ENCODE results near the gene DRC1.
A peak's percentile ranks its signal among the peaks of the same experiment; 100 is the strongest.
"Not testable (repeated sequence)": the region's sequence is repeated elsewhere in the genome, so short reads cannot be mapped to it uniquely, and the experiment has no call there.

The DRC1 gene

DNA sequence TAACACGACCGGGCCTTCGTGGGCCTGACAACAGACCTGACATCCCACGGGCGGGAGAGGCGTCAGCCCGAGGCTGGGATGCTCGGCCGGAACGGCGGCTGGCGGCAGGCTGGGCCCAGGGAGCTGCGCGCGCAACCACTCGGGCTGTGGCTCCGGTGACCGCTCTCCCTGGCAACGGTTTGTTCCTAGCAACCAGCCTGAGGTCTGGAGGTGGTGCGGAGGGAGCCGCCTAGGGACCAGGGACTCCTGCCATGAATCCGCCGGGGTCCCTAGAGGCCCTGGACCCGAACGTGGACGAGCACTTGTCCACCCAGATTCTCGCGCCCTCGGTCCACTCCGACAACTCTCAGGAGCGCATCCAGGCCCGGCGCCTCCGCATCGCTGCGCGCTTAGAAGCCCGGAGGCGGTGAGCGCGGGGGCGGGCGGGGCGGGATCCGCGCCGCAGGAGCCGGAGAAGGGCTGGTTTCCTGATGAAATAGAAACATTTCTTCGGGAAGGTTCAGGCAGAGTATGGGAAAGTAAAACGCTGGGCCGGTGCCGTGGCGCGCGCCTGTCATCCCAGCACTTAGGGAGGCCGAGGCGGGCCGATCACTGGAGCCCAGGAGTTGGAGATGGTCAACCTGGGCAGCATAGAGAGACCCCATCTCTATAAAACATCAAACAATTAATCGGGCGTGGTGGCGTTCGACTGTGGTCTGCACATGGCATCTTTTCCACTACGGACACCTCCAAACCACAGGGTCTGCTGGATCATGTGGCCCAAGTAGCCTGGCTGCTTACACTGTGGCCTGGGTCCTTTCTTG lies at the start of gene DRC1:
Gene DRC1, plus strand, starts transcription at position 182 of the 803 bp plus-strand sequence. Its CDS starts 70 bp downstream, at position 252.
- peak; percentile 95 for DNase-seq (ENCODE audit: low spot score)

DNA sequence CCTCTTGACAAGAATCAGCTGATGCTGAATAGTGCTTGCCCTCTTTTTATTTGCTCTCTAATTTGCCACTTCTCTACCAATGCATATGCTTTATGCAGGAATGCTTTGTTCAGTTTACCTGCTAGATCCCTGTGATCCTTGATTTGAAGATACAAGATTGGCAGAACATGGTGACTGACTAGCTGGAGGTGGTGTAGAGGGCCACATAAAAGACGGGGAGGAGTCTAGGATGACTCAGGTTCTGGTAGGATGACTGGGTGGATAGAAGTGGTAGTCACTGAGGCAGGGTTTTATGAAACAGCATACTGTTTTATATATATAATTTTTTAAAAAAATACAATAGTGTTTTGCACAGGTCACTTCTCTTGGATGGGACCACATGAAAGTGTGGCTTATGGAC lies 48.8 kb upstream of the DRC1 start:
- DNase-seq (ENCODE audit: low spot score): no peak

DNA sequence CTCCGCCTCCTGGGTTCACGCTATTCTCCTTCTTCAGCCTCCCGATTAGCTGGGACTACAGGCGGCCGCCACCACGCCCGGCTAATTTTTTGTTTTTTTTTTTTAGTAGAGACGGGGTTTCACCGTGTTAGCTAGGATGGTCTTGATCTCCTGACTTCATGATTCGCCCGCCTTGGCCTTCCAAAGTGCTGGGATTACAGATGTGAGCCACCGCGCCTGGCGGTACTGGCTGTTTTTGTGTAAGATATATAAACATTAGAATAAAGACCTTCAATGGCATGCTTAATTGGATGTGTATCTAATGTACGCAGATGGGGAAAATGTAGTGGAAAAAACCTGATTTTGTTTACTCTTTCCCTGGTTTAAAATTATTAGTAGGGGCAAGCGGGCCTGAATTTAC lies 47.3 kb upstream of the DRC1 start:
- not testable (repeated sequence) for DNase-seq (ENCODE audit: low spot score)

DNA sequence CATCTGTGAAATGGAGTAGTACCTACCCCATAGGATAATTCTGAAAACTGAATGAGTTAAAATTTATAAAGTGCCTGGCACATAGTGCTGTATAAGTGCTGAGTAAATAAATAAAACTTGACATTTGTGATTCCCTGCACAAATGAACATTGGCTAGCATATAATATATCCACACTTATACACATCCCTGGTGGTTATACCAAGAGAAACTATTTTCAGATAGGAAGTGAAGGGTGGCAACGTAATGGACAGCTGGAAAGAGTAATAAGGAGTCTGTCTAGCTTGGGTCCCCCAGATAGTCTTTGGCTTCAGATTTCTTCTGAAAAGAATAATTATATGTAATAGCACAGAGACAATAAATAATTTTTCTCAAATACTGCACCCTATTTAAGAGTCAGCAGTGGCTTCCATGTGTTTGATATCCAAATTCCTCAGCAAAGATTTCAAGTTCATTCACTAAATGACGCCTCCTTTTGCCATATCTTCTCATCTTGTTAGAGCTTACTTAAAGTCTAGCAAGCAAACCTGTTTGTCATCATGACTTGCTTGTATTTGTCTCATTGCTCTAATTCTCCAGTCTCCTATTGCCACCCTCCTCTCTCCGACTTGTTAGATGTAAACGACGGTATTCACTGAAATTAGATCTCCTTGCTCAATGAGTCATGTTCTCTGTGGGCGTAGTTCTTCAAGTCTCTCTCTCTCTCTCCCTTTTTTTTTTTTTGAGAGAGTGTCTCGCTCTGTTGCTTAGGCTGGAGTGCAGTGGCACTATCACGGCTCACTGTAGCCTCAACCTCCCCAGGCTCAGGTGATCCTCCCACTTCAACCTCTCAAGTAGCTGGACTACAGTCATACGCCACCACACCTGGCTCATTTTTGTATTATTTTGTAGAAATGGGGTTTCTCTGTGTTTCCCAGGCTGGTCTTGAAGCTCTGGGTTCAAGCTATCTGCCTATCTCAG lies 46.4 kb upstream of the DRC1 start:
- DNase-seq (ENCODE audit: low spot score): no peak

DNA sequence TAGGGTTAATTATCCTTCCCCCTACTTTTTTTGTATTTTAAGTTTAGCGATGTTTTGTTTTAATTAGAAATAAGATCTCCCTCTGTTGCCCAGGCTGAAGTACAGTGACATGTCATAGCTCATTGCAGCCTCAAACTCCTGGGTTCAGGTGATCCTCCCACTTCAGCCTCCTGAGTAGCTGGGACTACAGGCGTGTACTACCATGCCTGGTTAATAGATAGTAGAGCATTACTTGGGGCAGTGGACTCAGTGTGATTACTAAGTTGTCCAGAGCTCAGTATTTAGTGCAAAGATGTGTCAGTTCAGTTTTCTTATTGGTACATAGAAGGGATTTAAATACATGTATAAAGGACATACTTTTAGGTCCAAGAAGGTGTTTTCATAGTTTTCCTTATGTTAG lies 45.6 kb upstream of the DRC1 start:
- DNase-seq (ENCODE audit: low spot score): no peak

DNA sequence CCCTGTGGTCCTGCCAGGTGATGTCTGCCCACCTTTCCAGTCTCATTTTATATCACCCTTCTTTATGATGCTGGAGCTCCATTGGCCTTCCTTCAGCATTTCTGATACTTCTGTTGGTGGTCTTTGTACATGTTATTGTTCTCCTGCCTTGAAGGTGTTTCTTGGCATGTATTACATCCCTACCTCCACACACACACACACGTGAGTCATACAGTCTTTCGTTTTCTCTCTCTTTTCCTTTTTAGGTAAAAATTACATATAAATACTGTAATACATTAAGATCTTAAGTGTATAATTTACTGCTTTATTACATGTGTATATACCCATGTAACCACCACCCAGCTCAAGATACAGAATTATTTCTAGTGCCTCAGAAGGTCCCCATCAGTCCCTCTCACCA lies 44.9 kb upstream of the DRC1 start:
- no peak for DNase-seq (ENCODE audit: low spot score)

DNA sequence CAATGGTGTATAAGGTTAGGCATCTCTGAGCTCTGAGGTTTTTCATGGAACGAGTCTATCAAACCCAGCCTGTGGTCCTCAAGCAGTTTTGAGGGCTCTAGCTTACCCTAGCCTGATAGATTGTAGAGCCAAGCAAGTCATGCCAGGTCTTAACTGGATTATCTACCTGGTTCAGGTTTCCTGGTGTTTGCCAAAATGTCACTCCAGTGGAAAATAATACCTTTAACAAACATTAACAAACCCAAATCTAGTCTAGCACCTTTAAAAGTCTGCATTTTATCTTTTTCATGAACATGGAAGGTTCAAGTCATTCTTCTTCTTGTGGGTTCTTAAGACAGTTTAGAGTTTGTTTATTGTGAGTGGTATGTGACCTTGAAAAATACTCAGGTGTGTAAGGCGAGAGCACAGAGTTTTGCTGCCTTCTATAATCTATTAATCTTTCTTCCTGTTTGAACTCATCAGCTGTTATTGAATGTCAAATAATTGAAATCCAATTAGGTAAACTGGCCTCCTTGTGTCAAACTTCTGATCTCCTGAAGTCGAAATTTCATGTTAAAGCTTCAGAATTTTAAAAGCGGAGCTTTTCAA lies 41.7 kb upstream of the DRC1 start:
- DNase-seq (ENCODE audit: low spot score): no peak

DNA sequence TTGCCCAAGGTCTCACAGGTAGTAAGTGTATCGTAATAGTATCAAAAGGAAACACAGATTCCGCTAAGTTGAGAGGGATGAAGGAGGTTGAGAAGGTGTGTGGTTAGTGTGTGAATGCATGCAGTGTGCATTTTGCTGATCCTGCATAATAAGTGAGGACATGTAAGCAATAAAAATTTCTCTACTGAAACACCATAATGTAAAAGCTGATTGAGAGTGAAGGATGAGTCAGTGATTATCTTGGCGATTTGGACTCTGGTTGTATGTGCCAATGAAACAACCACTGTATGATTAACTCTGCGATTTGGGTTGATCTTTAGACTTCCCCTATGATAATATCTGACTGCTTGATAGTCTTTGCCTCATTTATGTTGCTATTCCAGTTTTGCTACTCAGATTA lies 38.4 kb upstream of the DRC1 start:
- DNase-seq (ENCODE audit: low spot score): no peak

DNA sequence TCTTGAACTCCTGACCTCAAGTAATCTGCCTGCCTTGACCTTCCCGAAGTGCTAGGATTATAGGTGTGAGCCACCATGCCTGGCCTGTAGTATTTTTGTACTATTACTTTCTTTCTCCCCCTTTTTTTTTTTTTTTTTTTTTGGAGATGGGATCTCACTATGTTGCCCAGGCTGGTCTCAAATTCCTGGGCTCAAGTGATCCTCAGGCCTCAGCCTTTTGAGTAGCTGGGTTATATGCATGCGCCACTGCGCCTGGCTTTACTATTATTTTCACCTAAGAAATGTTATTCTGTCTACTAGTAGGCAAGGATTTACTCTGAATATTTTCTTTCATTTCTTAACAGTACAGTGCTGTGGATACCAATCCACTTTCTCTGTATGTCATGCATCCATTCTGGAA lies 37.8 kb upstream of the DRC1 start:
- DNase-seq (ENCODE audit: low spot score): no peak

DNA sequence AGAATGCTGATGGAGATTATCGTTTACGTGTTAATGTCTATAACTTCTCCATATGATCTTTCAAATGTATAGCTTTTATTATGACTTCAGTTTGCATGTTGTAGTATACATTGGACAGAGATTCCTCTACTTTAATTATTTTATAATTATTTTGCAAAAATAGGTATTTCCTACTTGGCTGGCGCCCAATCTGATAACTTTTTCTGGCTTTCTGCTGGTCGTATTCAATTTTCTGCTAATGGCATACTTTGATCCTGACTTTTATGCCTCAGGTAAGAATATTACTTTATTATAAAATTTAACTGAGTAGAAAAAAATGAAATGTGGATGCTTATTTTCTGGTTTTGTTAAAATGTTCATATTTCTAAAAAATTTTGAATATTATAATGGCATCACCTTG lies 37.1 kb upstream of the DRC1 start:
- no peak for DNase-seq (ENCODE audit: low spot score)

DNA sequence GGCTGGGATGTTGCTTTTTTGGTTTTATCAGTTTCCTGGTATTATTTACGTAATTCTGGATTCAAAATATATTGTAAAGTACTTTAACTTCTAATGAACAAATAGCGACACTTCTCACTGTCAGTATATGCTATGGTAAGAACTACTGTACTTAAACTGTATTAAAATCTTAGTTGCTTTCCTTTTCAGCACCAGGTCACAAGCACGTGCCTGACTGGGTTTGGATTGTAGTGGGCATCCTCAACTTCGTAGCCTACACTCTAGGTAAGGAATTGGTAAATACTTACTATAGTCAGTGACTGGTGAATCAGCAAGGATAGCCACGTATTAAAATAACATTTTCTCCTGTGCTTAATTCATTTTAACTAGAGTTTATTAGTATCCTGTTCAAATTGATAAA lies 34.8 kb upstream of the DRC1 start:
- DNase-seq (ENCODE audit: low spot score): no peak

DNA sequence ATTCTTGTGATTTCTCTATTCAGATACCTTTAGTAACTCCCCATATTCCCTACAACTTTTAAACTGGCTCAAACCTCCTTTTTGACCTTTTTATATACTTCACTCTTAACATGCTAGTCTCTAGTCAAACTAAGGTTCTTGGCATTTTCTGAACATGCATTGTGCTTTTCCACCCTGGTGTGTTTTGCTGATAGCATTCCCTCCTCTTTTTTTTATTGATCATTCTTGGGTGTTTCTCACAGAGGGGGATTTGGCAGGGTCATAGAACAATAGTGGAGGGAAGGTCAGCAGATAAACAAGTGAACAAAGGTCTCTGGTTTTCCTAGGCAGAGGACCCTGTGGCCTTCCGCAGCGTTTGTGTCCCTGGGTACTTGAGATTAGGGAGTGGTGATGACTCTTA lies 32.1 kb upstream of the DRC1 start:
- not testable (repeated sequence) for DNase-seq (ENCODE audit: low spot score)

DNA sequence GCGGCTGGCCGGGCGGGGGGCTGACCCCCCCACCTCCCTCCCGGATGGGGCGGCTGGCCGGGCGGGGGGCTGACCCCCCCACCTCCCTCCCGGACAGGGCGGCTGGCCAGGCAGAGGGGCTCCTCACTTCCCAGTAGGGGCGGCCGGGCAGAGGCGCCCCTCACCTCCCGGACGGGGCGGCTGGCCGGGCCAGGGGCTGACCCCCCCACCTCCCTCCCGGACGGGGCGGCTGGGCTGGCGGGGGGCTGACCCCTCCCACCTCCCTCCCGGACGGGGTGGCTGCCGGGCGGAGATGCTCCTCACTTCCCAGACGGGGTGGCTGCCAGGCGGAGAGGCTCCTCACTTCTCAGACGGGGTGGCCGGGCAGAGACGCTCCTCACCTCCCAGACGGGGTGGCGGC lies 30.8 kb upstream of the DRC1 start:
- not testable (repeated sequence) for DNase-seq (ENCODE audit: low spot score)

DNA sequence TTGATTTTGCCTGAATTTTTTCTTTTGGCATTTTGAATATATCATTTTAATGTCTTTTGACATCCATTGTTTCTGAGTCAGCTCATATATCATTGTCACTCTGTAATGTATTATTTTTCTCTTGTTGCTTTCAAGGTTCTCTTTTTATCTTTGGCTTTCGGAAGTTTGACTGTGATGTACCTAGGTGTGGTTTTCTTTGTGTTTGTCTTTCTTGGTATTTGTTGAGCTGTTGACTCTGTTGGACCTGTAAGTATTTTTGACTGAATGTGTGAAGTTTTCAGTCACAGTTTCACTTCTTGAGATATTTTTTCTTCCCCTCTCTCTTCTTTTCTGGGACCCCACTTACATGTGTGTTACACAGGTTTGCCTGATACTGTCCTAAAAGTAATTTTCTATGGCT lies 24.9 kb upstream of the DRC1 start:
- DNase-seq (ENCODE audit: low spot score): no peak

DNA sequence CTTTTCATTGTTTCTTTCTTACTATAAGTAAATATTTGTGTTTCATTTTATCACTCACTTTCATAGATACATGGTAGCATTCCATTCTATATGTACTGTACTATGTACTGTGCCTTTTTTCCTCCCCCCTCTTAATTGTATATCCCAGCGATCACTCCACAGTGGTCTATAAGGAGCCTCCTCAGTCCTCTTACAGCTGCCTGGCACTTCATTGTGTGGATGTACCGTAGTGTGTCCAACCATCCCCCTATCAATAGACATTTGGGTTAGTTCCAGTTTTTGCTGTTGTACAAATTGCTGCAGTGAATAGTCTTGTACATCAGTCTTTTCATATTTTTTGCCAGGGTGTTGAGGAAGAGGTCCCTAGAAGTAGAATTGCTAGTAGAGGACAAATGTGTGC lies 21.4 kb upstream of the DRC1 start:
- DNase-seq (ENCODE audit: low spot score): no peak

DNA sequence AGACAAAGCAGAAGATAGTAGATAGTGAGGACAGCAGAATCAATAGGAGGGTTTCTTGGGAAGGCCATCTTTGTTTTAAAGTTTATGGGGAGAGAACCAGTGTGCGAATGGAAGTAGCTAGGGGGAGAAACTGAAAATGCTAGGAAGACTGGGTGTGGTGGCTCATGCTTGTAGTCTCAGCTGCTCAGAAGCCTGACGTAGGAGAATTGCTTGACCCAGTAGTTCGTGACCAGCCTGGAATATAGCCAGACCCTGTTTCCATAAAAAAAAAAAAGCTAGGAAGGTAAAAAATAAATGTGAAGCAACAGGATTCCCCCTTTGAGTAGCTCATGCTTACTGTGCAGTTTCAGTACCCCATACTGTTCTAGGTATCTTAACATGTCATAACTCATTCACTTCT lies 19.2 kb upstream of the DRC1 start:
- no peak for DNase-seq (ENCODE audit: low spot score)

DNA sequence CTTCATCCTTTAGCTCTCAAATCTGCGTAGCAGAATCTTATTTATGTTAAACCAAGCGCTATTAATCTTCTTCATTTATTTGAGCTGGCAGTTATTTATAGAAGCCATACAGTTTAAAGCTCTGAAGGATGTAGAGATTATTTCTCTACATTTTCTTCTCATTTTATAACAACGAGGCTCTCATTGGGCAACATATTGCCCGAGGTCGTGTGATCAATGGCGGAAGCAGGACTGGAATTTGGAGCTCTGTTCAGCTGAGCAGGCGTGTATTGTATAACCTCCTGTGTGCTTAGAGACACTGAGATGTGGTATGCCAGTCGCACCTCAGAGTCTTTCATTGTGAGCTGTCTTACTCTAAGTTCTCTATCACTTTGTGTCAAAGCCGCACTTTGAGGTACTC lies 17.5 kb upstream of the DRC1 start:
- DNase-seq (ENCODE audit: low spot score): no peak

DNA sequence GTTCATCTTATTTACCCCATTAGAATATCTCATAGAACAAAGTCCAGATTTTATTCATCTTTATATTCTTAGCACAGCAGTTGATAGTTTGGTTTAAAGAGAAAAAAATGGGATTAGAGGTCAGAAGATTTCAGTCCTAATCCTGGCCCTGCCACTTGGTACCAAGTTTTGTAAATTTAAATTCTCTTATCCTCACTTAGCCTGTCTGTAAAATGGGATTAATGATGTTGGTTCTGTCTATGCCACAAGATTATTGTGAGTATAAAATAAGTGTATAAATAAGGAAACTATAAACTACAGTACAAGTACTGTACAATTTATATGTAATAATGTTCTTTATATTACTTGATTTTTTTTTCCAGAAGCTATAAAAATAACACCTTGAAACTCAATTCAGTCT lies 17.1 kb upstream of the DRC1 start:
- no peak for DNase-seq (ENCODE audit: low spot score)

DNA sequence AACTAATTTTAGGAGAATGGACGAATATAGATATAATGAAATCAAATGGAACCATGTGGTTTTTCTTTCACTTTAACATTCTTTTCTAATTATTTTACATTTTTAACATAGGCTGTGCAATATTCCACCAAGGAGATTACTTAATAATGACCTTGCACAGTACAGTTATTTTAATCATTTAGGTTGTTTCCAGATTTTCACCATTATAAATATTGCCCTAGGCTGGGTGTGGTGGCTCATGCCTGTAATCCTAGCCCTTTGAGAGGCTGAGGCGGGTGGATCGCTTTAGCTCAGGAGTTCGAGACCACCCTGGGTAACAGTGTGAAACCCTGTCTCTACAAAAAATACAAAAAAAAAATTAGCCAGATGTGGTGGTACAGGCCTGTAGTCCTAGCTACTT lies 14.5 kb upstream of the DRC1 start:
- no peak for DNase-seq (ENCODE audit: low spot score)

DNA sequence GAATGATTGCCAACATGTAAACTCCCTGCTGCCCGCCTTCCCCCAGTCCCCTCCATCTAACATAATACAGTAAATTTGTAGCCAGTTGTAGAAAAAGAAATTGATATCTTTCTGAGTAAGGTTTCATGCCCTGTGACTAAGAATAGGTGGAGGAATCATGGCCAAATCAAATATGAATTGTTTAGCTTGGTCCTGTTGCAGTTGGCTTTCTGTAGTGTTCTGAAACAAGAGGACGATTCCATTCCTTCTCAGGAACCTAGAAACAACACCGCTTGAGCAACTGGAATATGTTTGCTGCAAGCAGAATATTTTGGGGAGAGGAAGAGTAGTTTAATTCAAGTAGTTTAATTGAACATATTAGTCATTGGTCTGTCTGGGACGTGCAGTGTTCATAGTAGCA lies 7.0 kb upstream of the DRC1 start:
- no peak for DNase-seq (ENCODE audit: low spot score)

DNA sequence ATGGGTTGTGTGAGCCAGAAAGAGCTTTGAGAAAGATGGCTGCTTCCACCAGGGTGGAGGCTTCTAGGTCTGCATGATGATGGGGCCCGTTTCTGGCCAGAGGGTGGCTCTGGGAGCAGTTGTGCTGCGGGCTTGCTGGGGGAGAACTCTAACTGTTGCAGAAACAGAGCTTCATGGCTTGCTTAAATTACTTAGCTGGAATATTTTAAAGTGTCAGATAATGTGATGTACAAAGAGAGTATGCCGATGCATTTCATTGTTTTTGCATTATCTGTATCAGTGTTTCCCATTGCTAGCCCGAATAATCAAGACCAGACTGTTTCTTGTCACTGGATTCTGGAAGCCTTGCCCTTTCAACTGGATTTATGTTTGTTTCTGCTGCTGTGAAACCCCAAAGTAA lies 6.3 kb upstream of the DRC1 start:
- no peak for DNase-seq (ENCODE audit: low spot score)

DNA sequence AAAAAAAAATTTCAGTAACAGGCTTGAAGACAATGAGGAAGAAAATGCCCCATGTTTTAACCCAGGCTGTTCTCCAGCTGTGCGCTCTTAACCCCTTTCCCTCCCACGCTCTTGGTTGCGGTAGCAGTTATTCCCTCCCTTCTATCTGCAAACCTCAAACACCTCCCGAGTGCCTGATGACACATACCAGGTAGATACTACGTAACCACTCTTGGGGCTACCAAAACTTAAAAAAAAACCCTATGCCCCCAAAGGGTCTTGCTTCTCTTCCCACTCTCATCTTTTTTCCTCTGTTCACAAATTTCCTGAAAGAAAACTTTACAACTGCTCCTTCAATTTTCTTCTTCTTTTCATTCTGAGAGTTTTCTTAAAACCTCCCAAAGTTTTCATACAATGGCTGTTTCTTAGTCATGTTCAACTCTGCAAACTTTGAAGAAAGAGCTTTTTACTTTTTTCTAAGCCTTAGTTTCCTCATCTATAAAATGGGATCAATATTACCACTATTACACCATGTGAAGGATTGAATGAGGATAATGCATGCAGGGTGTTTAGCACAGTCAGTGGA lies 4.9 kb upstream of the DRC1 start:
- DNase-seq (ENCODE audit: low spot score): no peak

All from hepatic stellate cell (primary cell).